GM18508 (cell line): ENCODE measurements around the gene CTSS.
"Not testable (repeated sequence)": the region's sequence is repeated elsewhere in the genome, so short reads cannot be mapped to it uniquely, and the experiment has no call there.

ENCODE experiments used
- ATAC-seq: cut with Tn5 transposase; IDR thresholded peaks from one replicate; pipeline ENCODE4 v1.9.1; 2021; ENCODE audit warnings: moderate number of reproducible peaks; ENCODE audit not compliant: insufficient read depth, unreplicated experiment

CTSS gene

GRCh38 chr1:150765296-150765976 lies at the start of gene CTSS:
Gene CTSS (minus strand): TSS chr1:150765778. CDS start chr1:150764763, 1,015 bp downstream.
- peak; percentile 51 for ATAC-seq

GRCh38 chr1:150813028-150813707 lies 47.6 kb upstream of the CTSS start:
- no peak for ATAC-seq

- ATAC-seq = no peak
These were observed 45.5 kb upstream of the CTSS start for GRCh38 chr1:150810958-150811659.

- no peak for ATAC-seq
These were observed 44.1 kb upstream of the CTSS start for GRCh38 chr1:150809651-150810050.

- no peak for ATAC-seq
These were observed 43.3 kb upstream of the CTSS start for GRCh38 chr1:150808846-150809245.

- ATAC-seq = no peak
These were observed 42.5 kb upstream of the CTSS start, which contains the start of gene CTSK for GRCh38 chr1:150808121-150808520. Gene CTSK (minus strand): TSS chr1:150808260. CDS start chr1:150806805, 1,455 bp downstream.

- no peak for ATAC-seq
These were observed 41.9 kb upstream of the CTSS start for GRCh38 chr1:150807249-150808023.

GRCh38 chr1:150805899-150806298 lies 40.3 kb upstream of the CTSS start:
- no peak for ATAC-seq

GRCh38 chr1:150804671-150805070 lies 39.1 kb upstream of the CTSS start:
- no peak for ATAC-seq

- no peak for ATAC-seq
These were observed 33.5 kb upstream of the CTSS start for GRCh38 chr1:150799089-150799488.

- ATAC-seq = no peak
These were observed 32.9 kb upstream of the CTSS start for GRCh38 chr1:150798525-150798924.

- ATAC-seq = no peak
These were observed 30.8 kb upstream of the CTSS start for GRCh38 chr1:150796374-150796773.

GRCh38 chr1:150793778-150794177 lies 28.2 kb upstream of the CTSS start:
- not testable (repeated sequence) for ATAC-seq

- ATAC-seq = no peak
These were observed 27.6 kb upstream of the CTSS start for GRCh38 chr1:150793221-150793620.

- no peak for ATAC-seq
These were observed 26.0 kb upstream of the CTSS start for GRCh38 chr1:150791585-150791984.

- no peak for ATAC-seq
These were observed 23.8 kb upstream of the CTSS start for GRCh38 chr1:150789396-150789795.

GRCh38 chr1:150788946-150789345 lies 23.4 kb upstream of the CTSS start:
- no peak for ATAC-seq

GRCh38 chr1:150787455-150787854 lies 21.9 kb upstream of the CTSS start:
- ATAC-seq = no peak

GRCh38 chr1:150780510-150780909 lies 14.9 kb upstream of the CTSS start:
- ATAC-seq = no peak

- no peak for ATAC-seq
These were observed 12.8 kb upstream of the CTSS start for GRCh38 chr1:150778409-150778808.
